22Rv1 (cell line): ENCODE measurements around the gene MAP4K2.
A peak's percentile ranks its signal among the peaks of the same experiment; 100 is the strongest.

Experiments
- H3K27ac ChIP-seq: fragments of 450-650 bp; 2 replicates; pipeline ENCODE4 v1.5.1; 2017
- ZFX ChIP-seq: fragments of 450-650 bp; IDR thresholded peaks from 2 replicates; pipeline ENCODE4 v1.6.1; 2017; ENCODE audit warnings: antibody characterized with exemption, borderline replicate concordance
- TF ChIP-seq, protein P1 (sequence below): fragments of 450-650 bp; IDR thresholded peaks from 2 replicates; pipeline ENCODE4 v1.5.1; 2017; ENCODE audit warnings: mild to moderate bottlenecking

MAP4K2 gene

DNA sequence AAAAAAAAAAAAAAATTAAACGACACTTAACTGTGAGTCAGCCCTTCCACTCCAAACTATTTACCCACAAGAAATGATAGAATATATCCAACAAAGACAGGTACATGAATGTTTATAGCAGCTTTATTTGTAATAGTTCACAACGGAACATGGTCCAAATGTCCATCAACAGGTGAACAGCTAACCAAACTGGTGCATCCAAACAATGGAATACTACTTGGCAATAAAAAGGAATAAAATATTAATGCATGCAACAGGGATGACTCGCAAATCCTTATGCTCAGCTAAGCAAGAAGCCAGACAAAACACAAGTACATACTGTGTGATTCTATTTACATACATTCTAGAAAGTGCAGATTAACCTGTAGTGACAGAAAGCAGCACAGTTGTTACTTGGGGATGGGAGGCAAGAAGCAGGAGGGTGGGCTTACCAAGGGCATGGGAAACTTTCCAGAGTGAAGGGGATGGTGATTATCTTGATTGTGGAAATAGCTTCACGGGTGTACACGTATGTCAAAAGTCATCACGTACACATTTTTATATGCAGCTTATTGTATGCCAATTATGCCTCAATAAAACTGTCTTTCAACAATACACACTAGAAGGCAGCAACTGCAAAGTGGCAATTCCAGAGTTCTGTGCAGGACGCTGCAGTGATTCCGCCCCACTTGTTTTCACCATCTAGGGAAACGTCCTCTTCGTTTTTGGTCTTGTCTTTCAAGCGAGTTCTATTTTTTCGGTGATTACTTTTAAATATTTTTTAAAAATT, 18.0 kb downstream of the MAP4K2 start:
- H3K27ac ChIP-seq = no peak overlapping the region
- TF ChIP-seq ZFX = no peak
- TF ChIP-seq, protein P1, sequence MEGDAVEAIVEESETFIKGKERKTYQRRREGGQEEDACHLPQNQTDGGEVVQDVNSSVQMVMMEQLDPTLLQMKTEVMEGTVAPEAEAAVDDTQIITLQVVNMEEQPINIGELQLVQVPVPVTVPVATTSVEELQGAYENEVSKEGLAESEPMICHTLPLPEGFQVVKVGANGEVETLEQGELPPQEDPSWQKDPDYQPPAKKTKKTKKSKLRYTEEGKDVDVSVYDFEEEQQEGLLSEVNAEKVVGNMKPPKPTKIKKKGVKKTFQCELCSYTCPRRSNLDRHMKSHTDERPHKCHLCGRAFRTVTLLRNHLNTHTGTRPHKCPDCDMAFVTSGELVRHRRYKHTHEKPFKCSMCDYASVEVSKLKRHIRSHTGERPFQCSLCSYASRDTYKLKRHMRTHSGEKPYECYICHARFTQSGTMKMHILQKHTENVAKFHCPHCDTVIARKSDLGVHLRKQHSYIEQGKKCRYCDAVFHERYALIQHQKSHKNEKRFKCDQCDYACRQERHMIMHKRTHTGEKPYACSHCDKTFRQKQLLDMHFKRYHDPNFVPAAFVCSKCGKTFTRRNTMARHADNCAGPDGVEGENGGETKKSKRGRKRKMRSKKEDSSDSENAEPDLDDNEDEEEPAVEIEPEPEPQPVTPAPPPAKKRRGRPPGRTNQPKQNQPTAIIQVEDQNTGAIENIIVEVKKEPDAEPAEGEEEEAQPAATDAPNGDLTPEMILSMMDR = no peak

DNA sequence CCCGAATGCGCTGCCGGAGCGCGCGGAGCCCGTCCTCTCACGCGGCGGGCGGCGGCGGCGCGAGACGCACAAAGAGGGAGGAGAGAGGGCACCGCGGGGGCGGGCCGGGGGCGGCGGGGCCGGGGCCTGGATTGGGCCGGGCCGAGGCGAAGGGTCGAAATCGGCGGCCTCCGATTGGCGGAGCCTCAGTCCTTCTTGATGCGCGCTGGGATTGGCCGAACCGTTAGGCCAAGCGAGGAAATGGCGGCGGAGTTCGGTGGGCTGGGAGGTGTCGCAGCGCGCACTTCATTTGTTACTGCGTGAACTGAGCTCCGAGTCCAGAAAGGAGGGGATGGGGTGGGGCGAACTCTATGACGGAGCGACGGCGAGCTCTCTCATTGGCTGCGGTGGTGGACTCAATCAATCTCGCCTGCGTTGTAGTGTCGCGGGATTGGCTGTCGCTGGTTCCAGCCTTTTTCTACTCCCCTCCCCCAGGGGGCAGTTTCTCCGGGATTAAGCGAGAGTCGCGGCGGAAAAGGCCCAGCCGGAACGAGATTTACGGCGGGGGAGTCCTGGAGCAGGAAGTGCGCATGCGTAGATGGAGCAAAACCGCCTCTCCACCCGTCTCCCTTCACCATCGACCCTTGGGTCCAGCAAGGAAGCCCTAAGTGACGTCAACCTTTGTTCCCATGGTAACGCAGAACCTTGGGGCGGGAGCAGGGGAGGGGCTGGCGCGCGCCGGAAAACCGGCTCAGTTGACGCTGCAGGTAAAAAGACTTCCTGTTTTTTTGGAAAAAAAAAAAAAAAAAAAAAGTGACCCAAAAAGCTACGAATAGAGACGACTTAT, 24.3 kb downstream of the MAP4K2 start, which contains the start of gene SF1:
TSS of gene SF1 (minus strand) at position 70 of the 826 bp plus-strand sequence. CDS start 150 bp downstream, outside the sequence.
- TF ChIP-seq ZFX = no peak
- TF ChIP-seq, protein P1 = no peak
- H3K27ac ChIP-seq = peak within 1 kb of the TSS; percentile 99

DNA sequence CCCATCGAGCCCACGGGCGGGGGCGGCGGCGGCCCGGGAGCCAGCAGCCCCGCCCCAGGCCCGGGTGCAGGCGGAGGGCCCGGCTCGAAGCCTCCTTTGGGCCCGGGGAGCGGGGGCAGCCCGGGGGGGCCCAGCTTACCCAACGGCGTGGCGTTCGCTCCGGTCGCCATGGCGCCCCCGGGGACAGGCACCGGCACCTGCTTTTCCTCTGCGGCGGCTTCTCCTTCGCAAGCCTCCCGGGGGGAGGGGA, 24.9 kb downstream of the MAP4K2 start:
- H3K27ac ChIP-seq = peak overlapping the region; percentile 99
- TF ChIP-seq, protein P1 = no peak
- TF ChIP-seq ZFX = no peak

DNA sequence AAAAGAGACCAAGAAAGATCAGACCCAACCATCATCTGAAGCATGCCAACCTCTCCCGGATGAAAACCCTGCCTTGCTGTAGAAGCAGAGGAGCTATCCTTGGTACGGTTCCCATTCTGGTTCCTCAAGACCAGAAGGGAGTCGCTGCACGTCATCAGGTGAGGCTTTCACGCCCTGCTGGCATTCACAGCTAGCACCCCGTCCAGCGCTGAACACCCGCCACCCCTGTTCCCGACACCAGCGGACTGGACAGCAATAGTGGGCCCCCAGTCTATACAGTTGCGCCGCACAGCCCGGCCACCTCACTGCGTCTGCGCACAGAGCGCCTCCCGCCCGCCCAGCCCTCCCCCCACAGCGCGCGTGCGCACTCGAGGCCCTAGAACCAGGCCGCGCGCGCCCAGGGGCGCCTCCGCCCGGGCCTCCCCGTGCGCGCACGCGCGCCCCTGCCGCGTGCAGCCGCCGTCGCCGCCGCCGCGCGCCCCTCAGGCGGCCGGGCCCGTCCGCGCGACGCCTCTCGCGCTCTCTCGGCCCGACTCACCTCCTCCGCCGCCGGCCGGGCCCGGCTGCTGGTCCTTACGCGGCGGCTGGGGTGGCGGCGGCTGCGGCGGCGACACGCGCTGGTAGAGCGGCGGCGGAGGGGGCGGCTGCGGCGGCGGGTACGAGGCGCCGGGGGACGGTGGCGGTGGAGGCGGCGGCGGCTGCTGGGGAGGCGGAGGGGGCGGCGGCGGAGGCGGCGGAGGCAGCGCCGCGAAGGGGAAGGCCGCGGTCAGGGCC, 25.4 kb downstream of the MAP4K2 start:
- H3K27ac ChIP-seq = peak overlapping the region; percentile 99
- no peak for TF ChIP-seq ZFX
- TF ChIP-seq, protein P1 = no peak

DNA sequence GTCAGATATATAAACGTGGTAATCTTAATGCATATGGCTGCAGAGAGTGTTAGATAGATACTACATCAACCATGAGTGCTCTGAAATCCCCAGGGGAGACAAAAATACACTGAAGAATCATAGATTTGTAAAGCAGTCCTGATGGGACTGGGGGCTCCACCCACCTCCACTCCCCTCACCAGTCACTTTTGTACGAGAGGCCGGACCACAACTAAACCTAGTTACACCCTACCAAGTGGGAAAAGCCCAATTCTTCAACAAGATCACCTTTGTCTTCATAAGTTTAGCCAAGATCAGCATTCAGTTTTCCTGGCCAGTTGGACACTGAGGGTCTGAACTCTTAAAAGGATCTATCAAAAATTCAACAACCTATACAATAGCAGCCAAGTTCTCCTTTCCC, 26.1 kb downstream of the MAP4K2 start:
- peak overlapping the region; percentile 99 for H3K27ac ChIP-seq
- no peak for TF ChIP-seq ZFX
- TF ChIP-seq, protein P1 = no peak

DNA sequence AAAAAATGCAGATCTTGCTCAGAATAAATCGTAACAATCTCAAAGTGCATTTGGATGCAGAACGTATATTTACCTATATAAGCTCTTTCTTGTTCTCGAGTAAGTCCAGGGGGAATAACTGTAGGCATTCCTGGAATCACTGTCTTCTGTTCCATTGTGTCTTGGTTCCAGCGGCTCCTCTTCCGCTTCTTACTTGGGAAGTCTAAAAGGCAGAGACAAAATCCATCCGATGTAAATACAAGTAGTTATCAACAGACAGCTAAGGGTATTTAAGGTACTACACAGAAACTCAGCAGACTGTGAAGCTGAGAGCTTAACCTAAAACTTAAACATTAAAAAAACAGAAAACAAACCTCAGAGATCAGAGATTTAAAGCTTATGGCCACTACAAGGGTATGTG, 26.6 kb downstream of the MAP4K2 start:
- TF ChIP-seq, protein P1 = no peak
- no peak for TF ChIP-seq ZFX
- H3K27ac ChIP-seq = peak overlapping the region; percentile 99; the same call in 1 of the 2 replicates
